T-cell (primary cell): ENCODE data around the gene ADAMTS13. TPM values are rescaled to one million over a fixed set of nuclear protein-coding genes. Genes with fewer than 3 reads are reported as not detected.

Source experiments
- ATAC-seq, 4 experiments: fragments of 200-7000 bp in 3 of 4; fragments of 150-1000 bp in 1 of 4; cut with Tn5 transposase; replicated peaks in 1 of 4; 1 replicate in 3 of 4; 2 replicates in 1 of 4; pipeline ENCODE4 v1.10.0; 2021; ENCODE audit warnings: moderate library complexity in 3 of 4, mild to moderate bottlenecking in 2 of 4, moderate number of reproducible peaks in 1 of 4
- CTCF ChIA-PET, 2 donors: fragments of 300-600 bp; sonication (Branson Sonifier 250); formaldehyde crosslinking; loops; one replicate each; lab custom pipeline; 2022; ENCODE audit warnings: antibody characterized with exemption in 2 of 2; lab: Charles Lee
- POLR2A ChIA-PET, 2 donors: fragments of 300-600 bp; sonication (Branson Sonifier 250); formaldehyde crosslinking; loops; one replicate each; lab custom pipeline; 2022; ENCODE audit warnings: antibody characterized with exemption in 2 of 2; lab: Charles Lee
- DNase-seq, 35 experiments: peaks; one replicate each; pipeline versions ENCODE4 v3.0.0 to v3.0.0-alpha.2; 2013 to 2023
- H3K27ac ChIP-seq: one replicate; pipeline ENCODE4 v1.5.1; 2013; ENCODE audit warnings: low read length
- H3K27me3 ChIP-seq, 2 experiments: replicated peaks in 1 of 2; 1 replicate in 1 of 2; 2 replicates in 1 of 2; pipeline versions ENCODE4 v1.6.1 to v1.7.0; 2013; ENCODE audit warnings: low read length in 1 of 2, mixed read lengths in 1 of 2; ENCODE audit not compliant: control insufficient read depth in 2 of 2, insufficient read depth in 2 of 2; ENCODE audit errors: extremely low read depth in 1 of 2
- H3K36me3 ChIP-seq, 2 donors: 1 replicate in 1 of 2; 2 replicates in 1 of 2; pipeline versions ENCODE4 v1.6.1 to v1.7.0; 2013; ENCODE audit warnings: low read length in 1 of 2; ENCODE audit not compliant: control insufficient read depth in 2 of 2, insufficient read depth in 1 of 2; ENCODE audit errors: extremely low read depth in 1 of 2
- H3K4me1 ChIP-seq, 2 experiments: 1 replicate in 1 of 2; 2 replicates in 1 of 2; pipeline versions ENCODE4 v1.6.1 to v1.7.0; 2013; ENCODE audit warnings: low read length in 2 of 2, mixed read lengths in 1 of 2; ENCODE audit not compliant: insufficient read depth in 2 of 2, control insufficient read depth in 1 of 2; ENCODE audit errors: extremely low read depth in 1 of 2
- H3K4me3 ChIP-seq, 2 donors: 1 replicate in 1 of 2; 2 replicates in 1 of 2; pipeline versions ENCODE4 v1.5.1 to v1.7.0; 2013; ENCODE audit warnings: mild to moderate bottlenecking in 2 of 2, low read length in 1 of 2, moderate library complexity in 1 of 2; ENCODE audit not compliant: control insufficient read depth in 1 of 2; ENCODE audit errors: extremely low read depth in 1 of 2
- H3K9me3 ChIP-seq: 2 replicates; pipeline ENCODE4 v1.7.0; 2013
- H3K27ac Mint-ChIP-seq, 2 donors: one replicate each; pipeline ENCODE4 v1.8.0; 2020 to 2021; ENCODE audit warnings: mild to moderate bottlenecking in 2 of 2, mixed read lengths in 2 of 2
- H3K27me3 Mint-ChIP-seq, 2 donors: one replicate each; pipeline ENCODE4 v1.8.0; 2021 to 2022; ENCODE audit warnings: mixed read lengths in 2 of 2
- H3K36me3 Mint-ChIP-seq: one replicate; pipeline ENCODE4 v1.8.0; 2021; ENCODE audit warnings: mixed read lengths
- H3K4me1 Mint-ChIP-seq, 3 donors: one replicate each; pipeline ENCODE4 v1.8.0; 2020 to 2022; ENCODE audit warnings: mixed read lengths in 3 of 3, mild to moderate bottlenecking in 1 of 3
- H3K4me3 Mint-ChIP-seq, 3 donors: one replicate each; pipeline ENCODE4 v1.8.0; 2020 to 2022; ENCODE audit warnings: mild to moderate bottlenecking in 3 of 3, mixed read lengths in 3 of 3, moderate library complexity in 3 of 3
- H3K9me3 Mint-ChIP-seq, 3 donors: one replicate each; pipeline ENCODE4 v1.8.0; 2020 to 2022; ENCODE audit warnings: mixed read lengths in 3 of 3
- WGBS: methylation state at CpG from one replicate; pipeline ENCODE4 v1.1.5; 2013; ENCODE audit warnings: missing lambda C conversion rate; ENCODE audit not compliant: insufficient coverage; 5-methylcytosine and 5-hydroxymethylcytosine counted together
- total RNA-seq, 35 experiments: library from RNA in 6 of 35; stranded (reverse) in 6 of 35; fragments of 120-200 nt in 1 of 35; gene quantifications; one replicate each; pipeline versions ENCODE4 v1.2.1 to v1.2.4 and lab custom pipeline; 2013 to 2026

The ADAMTS13 gene
- total RNA-seq, 5 donors from 2014 or later (not counting 1 experiment from before 2014, with no cell fraction given) = 1.3 to 3.3 (median 2.4) TPM

DNA sequence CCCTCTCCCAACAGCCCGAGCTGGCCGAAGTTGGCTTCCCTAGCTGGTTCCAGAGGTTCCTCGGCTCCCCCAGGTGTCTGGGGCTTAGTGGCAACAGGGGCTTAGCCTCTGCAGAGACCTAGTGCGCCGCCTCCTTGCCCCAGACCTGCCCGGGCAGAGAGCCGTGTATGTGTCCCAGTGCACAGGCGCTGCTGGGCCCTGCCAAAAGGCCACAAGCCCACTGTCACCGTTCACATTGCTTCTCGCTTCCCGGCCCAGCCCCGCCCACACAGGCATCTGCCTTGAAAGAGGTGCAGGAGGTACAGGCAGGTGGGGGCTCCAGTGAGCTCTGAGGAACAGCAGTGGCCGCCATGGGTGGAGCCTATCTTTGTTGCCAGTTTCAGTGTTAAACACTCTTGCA, 35.1 kb downstream of the ADAMTS13 start:
- Histone ChIP-seq H3K36me3 (no peaks in the 10 kb centered on the region), H3K4me3 (no peak overlapping the region), H3K4me1 (peaks cover 4 to 20% of the 10 kb centered on the region in 2 experiments), H3K27ac (no peak overlapping the region), H3K27me3 (peaks cover 0 to 44% of the 10 kb centered on the region in 2 experiments), H3K9me3 (no peaks in the 10 kb centered on the region)
- WGBS = 76% methylated on average over 11 of the region's 13 CpGs
- Mint-ChIP-seq H3K27me3 (peaks cover 0 to 2% of the 10 kb centered on the region in 2 donors), H3K36me3 (no peaks in the 10 kb centered on the region), H3K4me3 (no peak overlapping the region), H3K9me3 (no peaks in the 10 kb centered on the region), H3K27ac (no peak overlapping the region), H3K4me1 (peaks cover 10 to 14% (median 11%) of the 10 kb centered on the region in 3 donors)
- ChIA-PET POLR2A (no interaction called here), CTCF (interaction anchor here in 1 of 2 donors (0.8 kb wide), 1 partner anchor 16 kb away, joined by 5 read pairs; no protein-coding TSS in a partner anchor)
- no peak for ATAC-seq
- DNase-seq = no peak

DNA sequence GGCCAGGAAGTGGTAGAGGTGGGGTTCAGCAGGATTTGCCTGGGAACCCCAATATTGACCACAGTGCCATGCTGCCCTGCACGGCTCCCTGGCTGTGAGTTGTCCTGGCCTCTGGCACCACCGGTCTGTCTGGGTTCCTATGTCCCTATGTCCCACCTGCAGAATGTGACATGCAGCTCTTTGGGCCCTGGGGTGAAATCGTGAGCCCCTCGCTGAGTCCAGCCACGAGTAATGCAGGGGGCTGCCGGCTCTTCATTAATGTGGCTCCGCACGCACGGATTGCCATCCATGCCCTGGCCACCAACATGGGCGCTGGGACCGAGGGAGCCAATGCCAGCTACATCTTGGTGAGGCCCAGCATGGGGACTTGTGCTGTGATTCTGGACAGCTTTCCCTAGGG, 35.6 kb downstream of the ADAMTS13 start:
- peaks cover 0 to 41% of the 10 kb centered on the region in 2 experiments for H3K27me3 ChIP-seq
- DNase-seq (no peak), ATAC-seq (no peak)
- Mint-ChIP-seq H3K4me1 (peaks cover 10 to 14% (median 11%) of the 10 kb centered on the region in 3 donors), H3K4me3 (no peak overlapping the region), H3K9me3 (no peaks in the 10 kb centered on the region), H3K36me3 (no peaks in the 10 kb centered on the region), H3K27ac (no peak overlapping the region), H3K27me3 (peaks cover 0 to 2% of the 10 kb centered on the region in 2 donors)
- 93% methylated on average over 10 of the region's 11 CpGs for WGBS
- ChIA-PET POLR2A (no interaction called here), CTCF (interaction anchor here in 1 of 2 donors (0.5 to 0.8 kb wide), 2 partner anchors 15 to 272 kb away, joined by 4 to 5 read pairs; no protein-coding TSS in a partner anchor)
- H3K36me3 ChIP-seq = no peaks in the 10 kb centered on the region
- H3K4me3 ChIP-seq = no peak overlapping the region
- peaks cover 4 to 20% of the 10 kb centered on the region in 2 experiments for H3K4me1 ChIP-seq
- no peaks in the 10 kb centered on the region for H3K9me3 ChIP-seq
- H3K27ac ChIP-seq = no peak overlapping the region

GRCh38 chr9:133458643-133459312, 36.6 kb downstream of the ADAMTS13 start:
- Histone ChIP-seq H3K36me3 (no peaks in the 10 kb centered on the region), H3K4me1 (peaks cover 4 to 20% of the 10 kb centered on the region in 2 experiments), H3K27me3 (peaks cover 0 to 38% of the 10 kb centered on the region in 2 experiments), H3K27ac (no peak overlapping the region), H3K4me3 (peak overlapping the region; percentile 15 to 72), H3K9me3 (no peaks in the 10 kb centered on the region)
- Mint-ChIP-seq H3K4me3 (peak overlapping the region; percentile 82 to 95 (median 84)), H3K4me1 (peaks cover 10 to 14% (median 11%) of the 10 kb centered on the region in 3 donors), H3K9me3 (no peaks in the 10 kb centered on the region), H3K27ac (no peak overlapping the region), H3K36me3 (no peaks in the 10 kb centered on the region), H3K27me3 (peaks cover 0 to 2% of the 10 kb centered on the region in 2 donors)
- WGBS = 76% methylated on average over 13 of the region's 16 CpGs
- ATAC-seq = no peak
- no peak for DNase-seq
- POLR2A ChIA-PET = interaction anchor here (0.6 to 1.0 kb wide), 3 partner anchors 45 to 111 kb away, joined by 3 to 7 read pairs (median 7); partner anchors contain the start of genes MED22 (in 1 of the 2) and RPL7A (in 1 of the 2)
- CTCF ChIA-PET = interaction anchor here (0.6 to 1.0 kb wide), 4 partner anchors 20 to 437 kb away, joined by 3 to 7 read pairs (median 4); partner anchors contain the start of gene SLC2A6 (in 1 of the 2)

- peaks cover 4 to 20% of the 10 kb centered on the region in 2 experiments for H3K4me1 ChIP-seq
- H3K27me3 Mint-ChIP-seq = no peaks in the 10 kb centered on the region
- POLR2A ChIA-PET = interaction anchor here (0.7 to 1.0 kb wide), 2 partner anchors 107 to 112 kb away, joined by 7 read pairs; partner anchors contain the start of genes MED22 (in 1 of the 2) and RPL7A (in 1 of the 2)
- ATAC-seq (peak; percentile 81 to 88 (median 85)), DNase-seq (peak; percentile 77 to 93 (median 86))
- H3K4me3 ChIP-seq = peak within 1 kb of the TSS; percentile 72 to 73
- no peaks in the 10 kb centered on the region for H3K9me3 ChIP-seq
- H3K4me3 Mint-ChIP-seq = peak within 1 kb of the TSS; percentile 82 to 95 (median 84)
- H3K27me3 ChIP-seq = peaks cover 0 to 28% of the 10 kb centered on the region in 2 experiments
- CTCF ChIA-PET = interaction anchor here (0.6 to 1.0 kb wide), 8 partner anchors 15 to 923 kb away, joined by 3 to 7 read pairs (median 4); partner anchors contain the start of gene SLC2A6 (in 1 of the 2)
- H3K27ac Mint-ChIP-seq = peak within 1 kb of the TSS; percentile 78 to 83
- H3K36me3 ChIP-seq = no peaks in the 10 kb centered on the region
- H3K4me1 Mint-ChIP-seq = peaks cover 10 to 14% (median 11%) of the 10 kb centered on the region in 3 donors
- H3K36me3 Mint-ChIP-seq = no peaks in the 10 kb centered on the region
- H3K9me3 Mint-ChIP-seq = no peaks in the 10 kb centered on the region
- H3K27ac ChIP-seq = peak within 1 kb of the TSS; percentile 66
- WGBS = under 1% methylated on average over 76 of the region's 86 CpGs
Measured at GRCh38 chr9:133459476-133460404, 37.6 kb downstream of the ADAMTS13 start, which contains the start of gene CACFD1. CACFD1 (plus strand) TSS chr9:133459978; CDS start chr9:133460067, 89 bp downstream.

GRCh38 chr9:133460405-133461175, 38.4 kb downstream of the ADAMTS13 start:
- CTCF ChIA-PET = no interaction called here
- peaks cover 10 to 14% (median 11%) of the 10 kb centered on the region in 3 donors for H3K4me1 Mint-ChIP-seq
- POLR2A ChIA-PET = no interaction called here
- peak in 31 of 35 experiments; percentile 26 to 78 (median 60) for DNase-seq
- no peaks in the 10 kb centered on the region for H3K36me3 Mint-ChIP-seq
- H3K36me3 ChIP-seq = no peaks in the 10 kb centered on the region
- H3K9me3 ChIP-seq = no peaks in the 10 kb centered on the region
- H3K4me3 Mint-ChIP-seq = peak overlapping the region; percentile 54 to 95 (median 71)
- H3K27ac ChIP-seq = peak overlapping the region; percentile 65
- peak overlapping the region; percentile 27 to 77 for H3K27ac Mint-ChIP-seq
- peaks cover 0 to 23% of the 10 kb centered on the region in 2 experiments for H3K27me3 ChIP-seq
- no peaks in the 10 kb centered on the region for H3K9me3 Mint-ChIP-seq
- peak overlapping the region; percentile 19 to 72 for H3K4me3 ChIP-seq
- peaks cover 4 to 20% of the 10 kb centered on the region in 2 experiments for H3K4me1 ChIP-seq
- 45% methylated on average over 20 of the region's 30 CpGs for WGBS
- no peaks in the 10 kb centered on the region for H3K27me3 Mint-ChIP-seq
- peak in 3 of 4 experiments; percentile 1 to 27 (median 1) for ATAC-seq
